Fibroblast of gingiva (primary cell): ENCODE results near the gene SKAP1.
A peak's percentile ranks its signal among the peaks of the same experiment; 100 is the strongest.
"Not testable (repeated sequence)": the region's sequence is repeated elsewhere in the genome, so short reads cannot be mapped to it uniquely, and the experiment has no call there.

Experiments
- DNase-seq: peaks from one replicate; pipeline ENCODE4 v3.0.0-alpha.2; 2011; ENCODE audit warnings: low read depth

Gene SKAP1

DNA sequence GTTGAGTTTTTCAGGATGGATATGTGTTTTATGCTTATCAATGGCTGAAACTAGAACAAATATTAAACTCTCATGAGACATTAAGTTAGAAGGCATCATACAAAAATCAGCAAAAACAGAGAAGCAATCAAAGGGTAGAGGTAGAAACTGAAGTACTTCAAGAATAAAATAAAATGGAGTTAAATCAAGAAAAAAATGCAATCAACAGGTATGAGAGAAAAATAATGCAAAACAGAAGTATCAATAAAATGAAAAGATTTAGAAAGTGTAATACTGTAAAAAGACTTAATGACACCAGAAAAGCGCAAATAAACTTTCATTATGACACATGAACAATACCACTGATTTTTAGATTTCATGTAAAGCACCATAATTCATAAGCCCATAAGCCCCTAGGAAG, 112.3 kb downstream of the SKAP1 start:
- DNase-seq = no peak

DNA sequence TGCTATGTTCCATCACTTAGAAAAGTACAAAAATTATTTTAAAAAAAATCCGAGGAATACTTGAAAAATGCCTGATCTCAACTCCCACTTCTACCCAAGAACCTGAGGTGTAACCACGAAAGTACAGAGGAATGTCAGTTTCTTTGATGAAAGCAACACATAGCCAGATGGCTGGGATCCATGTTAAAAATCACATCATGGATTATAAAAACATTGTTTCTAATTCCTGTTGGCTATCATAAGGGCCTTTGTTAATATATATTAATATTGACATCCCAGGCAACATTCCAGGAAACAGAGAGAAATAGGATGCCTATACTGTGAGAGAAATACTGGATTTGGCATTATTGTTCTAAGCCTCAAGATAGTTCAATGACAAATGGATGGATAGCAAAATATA, 115.3 kb downstream of the SKAP1 start:
- DNase-seq = no peak

GRCh38 chr17:48313096-48313755, 116.8 kb downstream of the SKAP1 start:
- DNase-seq = no peak

GRCh38 chr17:48311324-48311723, 118.7 kb downstream of the SKAP1 start:
- DNase-seq = no peak

- no peak for DNase-seq
Measured at GRCh38 chr17:48310748-48311213, 119.2 kb downstream of the SKAP1 start.

DNA sequence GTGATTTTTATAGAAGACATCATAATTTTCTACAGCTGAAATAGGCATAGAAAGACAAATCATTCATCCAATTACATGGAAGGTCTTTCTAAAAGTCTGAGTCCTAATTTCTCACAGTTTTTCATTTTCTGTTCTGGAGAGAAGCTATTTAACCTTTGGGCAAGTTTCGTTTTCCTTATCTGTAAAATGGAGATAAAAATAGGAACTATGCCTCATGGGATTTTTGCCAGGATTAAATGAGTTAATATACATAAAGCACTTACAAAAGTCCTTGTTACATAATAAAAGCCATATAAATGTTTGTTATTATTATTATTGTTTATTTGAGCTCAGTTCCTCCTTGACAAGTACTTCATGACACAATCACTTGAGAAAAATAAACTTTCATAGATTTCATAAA, 121.4 kb downstream of the SKAP1 start:
- DNase-seq = no peak

DNA sequence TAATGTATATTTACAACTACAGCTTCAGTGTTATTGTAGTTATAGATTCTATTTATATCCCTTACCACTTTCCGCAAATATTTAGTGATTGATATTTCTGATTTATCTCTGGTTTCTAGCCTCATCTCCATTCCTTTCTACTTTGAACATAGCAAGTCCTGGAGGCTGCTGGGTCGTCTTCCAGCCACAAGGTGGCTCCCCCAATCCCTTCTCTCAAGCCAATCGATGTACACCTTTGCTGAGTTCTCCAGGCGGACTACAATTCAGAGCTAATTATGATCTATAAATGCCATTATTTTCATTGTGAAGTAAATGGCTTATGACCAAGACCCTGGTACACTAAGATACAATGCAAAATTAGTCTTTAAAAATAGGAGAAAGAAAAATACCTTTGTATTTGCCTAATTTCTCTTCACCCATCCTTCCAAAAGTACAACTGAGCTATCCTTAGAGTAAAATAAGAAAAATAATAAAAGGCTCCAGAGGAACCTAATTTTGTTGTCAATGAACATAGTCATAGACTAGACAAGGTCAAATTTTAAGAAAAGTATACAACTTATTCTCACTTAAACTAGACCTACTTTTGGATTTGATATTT, 122.1 kb downstream of the SKAP1 start:
- DNase-seq = peak; percentile 25

- DNase-seq = no peak
Measured at GRCh38 chr17:48307255-48307654, 122.8 kb downstream of the SKAP1 start.

DNA sequence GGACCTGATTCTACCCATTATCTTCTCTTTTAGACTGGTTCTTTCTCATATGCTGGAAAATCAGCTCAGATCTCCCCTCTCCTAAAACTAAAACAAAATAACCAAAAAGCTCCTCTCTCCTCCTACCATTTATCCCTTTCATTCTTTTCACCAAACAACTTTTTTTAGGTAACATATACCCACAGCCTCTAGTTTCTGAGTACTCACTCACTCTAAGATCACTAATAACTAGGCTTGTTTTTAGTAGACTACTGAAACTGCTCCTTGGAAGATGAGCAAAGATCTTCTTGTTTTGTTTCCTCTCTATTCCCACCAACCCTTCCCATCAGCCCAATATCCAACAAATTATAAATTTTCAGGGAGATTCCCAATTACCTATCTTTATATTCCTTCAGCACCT, 129.0 kb downstream of the SKAP1 start:
- DNase-seq = no peak

DNA sequence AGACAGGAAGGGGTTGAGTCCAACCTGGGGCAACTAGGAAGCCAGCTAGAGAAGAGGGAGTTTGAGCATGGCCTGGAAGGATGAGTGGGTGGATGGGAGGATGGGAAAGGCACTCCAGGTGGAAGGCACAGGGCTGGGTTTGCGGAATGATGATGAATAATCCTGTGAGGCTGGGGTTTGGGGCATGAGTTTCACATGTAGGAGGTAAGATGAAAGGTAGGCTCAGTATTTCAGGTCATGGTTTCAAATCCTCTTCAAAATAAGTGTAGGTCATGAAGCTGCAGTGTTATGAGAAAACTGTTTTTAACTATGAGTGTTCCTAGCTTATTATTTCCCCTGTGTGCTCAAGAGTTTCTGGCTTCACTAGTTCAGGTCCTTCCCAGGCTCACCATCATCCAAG, 130.3 kb downstream of the SKAP1 start:
- DNase-seq = no peak

GRCh38 chr17:48297825-48298224, 132.2 kb downstream of the SKAP1 start:
- DNase-seq = no peak

GRCh38 chr17:48296453-48296852, 133.6 kb downstream of the SKAP1 start:
- DNase-seq = no peak

GRCh38 chr17:48295362-48296288, 134.4 kb downstream of the SKAP1 start:
- DNase-seq = no peak

- DNase-seq = no peak
Measured at GRCh38 chr17:48294806-48295361, 135.1 kb downstream of the SKAP1 start.

- no peak for DNase-seq
Measured at GRCh38 chr17:48294020-48294805, 135.8 kb downstream of the SKAP1 start.

- DNase-seq = no peak
Measured at GRCh38 chr17:48293319-48294019, 136.5 kb downstream of the SKAP1 start.

- no peak for DNase-seq
Measured at GRCh38 chr17:48290378-48290777, 139.6 kb downstream of the SKAP1 start.

DNA sequence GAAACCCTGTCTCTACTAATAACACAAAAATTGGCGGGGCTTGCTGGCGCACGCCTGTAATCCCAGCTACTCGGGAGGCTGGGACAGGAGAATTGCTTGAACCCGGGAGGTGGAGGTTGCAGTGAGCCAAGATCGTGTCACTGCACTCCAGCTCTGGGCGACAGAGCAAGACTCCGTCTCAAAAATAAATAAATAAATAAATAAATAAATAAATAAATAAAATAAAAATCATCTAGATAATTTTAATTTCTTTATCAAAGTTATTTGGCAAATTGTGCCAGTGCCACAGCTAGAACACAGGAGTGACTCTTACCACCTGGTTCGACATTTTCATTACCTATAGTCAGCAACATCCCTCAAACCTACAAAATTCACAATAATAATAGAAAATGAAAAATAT, 143.1 kb downstream of the SKAP1 start:
- DNase-seq = not testable (repeated sequence)

GRCh38 chr17:48285614-48286013, 144.4 kb downstream of the SKAP1 start:
- DNase-seq = no peak

- no peak for DNase-seq
Measured at GRCh38 chr17:48283907-48284306, 146.1 kb downstream of the SKAP1 start.

DNA sequence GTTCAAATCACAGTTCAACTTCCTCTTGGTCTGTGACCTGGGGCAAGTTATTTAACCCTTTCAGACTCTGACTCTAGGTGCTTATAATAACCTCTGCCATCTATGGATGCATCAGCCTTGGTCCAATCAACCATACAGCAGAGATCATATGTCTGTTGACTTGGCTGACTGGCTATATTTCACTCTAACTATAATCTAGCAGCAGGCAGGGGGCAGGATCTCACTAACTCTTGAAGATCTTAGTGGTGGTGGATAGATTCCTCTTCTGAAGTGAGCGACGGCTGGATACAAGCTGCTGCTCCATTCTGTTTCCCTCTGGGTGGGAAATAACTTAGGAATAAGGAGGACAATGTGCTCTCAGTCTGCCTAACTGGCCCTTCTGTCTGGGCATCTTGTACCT, 146.6 kb downstream of the SKAP1 start:
- no peak for DNase-seq
